Epithelial cell of proximal tubule (primary cell): Measurements from ENCODE around the gene PHF2. TPM values are rescaled to one million over a fixed set of nuclear protein-coding genes. Genes with fewer than 3 reads are reported as not detected.

Source experiments
- DNase-seq: peaks from one replicate; pipeline ENCODE4 v3.0.0-alpha.2; 2011; ENCODE audit warnings: low read depth
- H3K4me3 ChIP-seq: 2 replicates; pipeline ENCODE4 v1.5.1; 2011; ENCODE audit warnings: low read depth, mild to moderate bottlenecking, low read length
- total RNA-seq: library from RNA; depleted of rRNA; stranded (reverse); fragments of >200 nt; gene quantifications from 2 replicates; pipeline ENCODE4 v1.2.3, GENCODE V29; 2015
- TF ChIP-seq, protein P1 (sequence below): conservative IDR thresholded peaks from 2 replicates; pipeline ENCODE4 v1.5.1; 2012; ENCODE audit warnings: low read depth, mild to moderate bottlenecking, low read length

PHF2 gene
- total RNA-seq, 1 donor from 2014 or later, result 11.4 TPM

DNA sequence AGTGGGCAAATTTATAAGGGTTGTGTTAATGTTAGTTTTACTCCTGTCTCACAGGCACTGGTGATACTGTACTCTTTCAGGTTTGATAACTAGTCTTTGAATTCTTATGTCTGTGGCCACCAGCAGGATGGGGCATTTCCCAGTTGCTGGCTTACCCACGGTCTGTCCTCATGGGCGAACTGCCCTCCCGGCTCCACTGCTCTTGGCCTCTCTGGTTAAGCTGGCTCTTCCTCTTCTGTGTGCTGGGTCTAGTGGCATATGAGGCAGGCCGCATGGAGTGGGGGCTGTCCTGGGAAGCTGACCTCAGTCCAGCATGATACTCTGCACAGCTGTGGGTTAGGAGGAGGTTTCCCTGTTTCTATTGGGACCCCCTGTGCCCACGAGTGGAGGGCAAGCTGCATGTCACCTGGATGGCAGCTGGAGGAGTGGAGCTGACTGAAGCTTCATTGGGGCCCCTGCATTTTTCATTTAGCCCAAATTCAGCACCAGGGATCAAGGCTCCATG is 19.5 kb downstream of the PHF2 start:
- no peak for DNase-seq
- H3K4me3 ChIP-seq, result no peak overlapping the region
- TF ChIP-seq, protein P1, sequence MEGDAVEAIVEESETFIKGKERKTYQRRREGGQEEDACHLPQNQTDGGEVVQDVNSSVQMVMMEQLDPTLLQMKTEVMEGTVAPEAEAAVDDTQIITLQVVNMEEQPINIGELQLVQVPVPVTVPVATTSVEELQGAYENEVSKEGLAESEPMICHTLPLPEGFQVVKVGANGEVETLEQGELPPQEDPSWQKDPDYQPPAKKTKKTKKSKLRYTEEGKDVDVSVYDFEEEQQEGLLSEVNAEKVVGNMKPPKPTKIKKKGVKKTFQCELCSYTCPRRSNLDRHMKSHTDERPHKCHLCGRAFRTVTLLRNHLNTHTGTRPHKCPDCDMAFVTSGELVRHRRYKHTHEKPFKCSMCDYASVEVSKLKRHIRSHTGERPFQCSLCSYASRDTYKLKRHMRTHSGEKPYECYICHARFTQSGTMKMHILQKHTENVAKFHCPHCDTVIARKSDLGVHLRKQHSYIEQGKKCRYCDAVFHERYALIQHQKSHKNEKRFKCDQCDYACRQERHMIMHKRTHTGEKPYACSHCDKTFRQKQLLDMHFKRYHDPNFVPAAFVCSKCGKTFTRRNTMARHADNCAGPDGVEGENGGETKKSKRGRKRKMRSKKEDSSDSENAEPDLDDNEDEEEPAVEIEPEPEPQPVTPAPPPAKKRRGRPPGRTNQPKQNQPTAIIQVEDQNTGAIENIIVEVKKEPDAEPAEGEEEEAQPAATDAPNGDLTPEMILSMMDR, result no peak

DNA sequence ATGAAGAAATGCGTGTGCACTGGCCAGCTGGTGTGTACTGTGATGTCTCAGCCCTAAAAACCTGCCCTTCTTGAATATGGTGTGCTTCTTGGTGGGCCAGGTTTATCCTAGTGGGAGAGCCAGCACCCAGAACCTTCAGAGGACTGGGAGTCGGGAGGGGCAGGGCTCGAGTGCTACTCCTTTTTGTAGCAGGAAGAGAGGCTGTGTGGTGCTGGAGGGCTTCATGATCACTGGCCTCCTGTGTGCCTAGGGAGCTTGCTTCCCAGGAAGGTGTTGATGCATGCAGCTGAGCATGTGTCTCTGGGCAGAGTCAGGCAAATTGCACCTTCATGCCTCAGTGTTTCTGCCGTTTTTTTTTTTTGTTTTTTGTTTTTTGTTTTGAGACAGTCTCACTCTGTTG is 20.0 kb downstream of the PHF2 start:
- DNase-seq, result no peak
- TF ChIP-seq, protein P1, result no peak
- no peak overlapping the region for H3K4me3 ChIP-seq

DNA sequence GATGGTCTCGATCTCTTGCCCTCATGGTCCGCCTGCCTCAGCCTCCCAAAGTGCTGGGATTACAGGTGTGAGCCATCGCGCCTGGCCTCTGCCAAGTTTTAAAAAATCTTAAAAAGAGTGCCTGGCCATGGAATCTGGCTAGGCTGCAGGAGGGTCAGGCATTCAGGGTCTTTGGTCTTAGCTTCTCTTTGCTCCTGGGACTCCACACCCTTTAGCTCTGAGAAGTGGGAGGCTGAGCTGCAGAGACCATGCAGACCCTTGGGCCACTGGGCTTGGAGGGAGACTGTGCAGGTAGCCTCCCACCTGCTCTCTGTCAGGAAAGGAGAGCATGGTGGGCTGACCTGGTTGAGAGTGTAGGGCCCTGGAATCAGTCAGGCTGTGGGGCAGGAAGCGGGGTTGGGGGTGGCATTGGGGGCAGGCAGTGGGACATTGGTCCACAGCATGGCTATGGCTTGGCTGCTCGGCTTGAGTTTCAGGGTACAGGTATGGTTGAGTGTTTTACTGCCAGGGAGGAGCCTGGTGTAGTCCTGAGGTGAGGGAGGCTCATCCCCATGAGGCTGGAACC is 20.8 kb downstream of the PHF2 start:
- TF ChIP-seq, protein P1, result no peak
- no peak overlapping the region for H3K4me3 ChIP-seq
- DNase-seq, result no peak

DNA sequence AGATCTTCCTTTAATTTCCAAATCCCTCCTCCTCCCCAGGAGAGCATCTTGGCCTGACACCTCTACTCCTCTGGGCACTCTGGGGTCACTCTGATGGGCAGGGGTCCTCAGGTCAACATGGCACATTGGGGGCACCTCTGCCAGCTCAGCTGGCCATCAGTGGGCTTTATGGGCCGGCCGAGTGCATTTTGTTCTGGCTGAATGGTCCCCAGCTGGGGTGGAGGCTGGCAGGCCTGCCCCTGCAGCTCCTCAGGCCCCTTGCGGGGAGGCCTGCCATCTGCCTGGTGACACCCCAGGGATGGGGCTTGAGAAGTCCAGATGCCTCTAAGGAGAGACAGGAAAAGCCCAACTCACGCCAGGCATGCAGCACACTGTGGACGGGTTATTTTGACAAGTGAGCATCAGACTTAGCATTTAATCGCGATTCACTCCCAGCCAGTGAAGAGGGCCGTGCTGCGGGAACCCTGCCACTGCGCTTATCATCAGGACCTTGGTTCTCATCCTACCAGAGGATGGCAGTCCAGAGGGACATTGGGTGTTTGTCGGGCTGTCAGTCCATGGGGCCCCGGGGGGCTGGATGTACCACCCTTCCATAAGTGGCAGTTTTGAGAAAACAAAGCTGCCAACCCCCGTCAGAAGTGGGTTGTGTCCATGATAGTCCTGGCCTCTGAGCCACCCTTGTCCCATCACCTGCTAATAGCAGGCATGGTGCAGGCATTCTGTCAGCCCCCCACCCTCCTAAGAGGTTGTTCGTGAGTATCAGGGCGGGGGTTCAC is 21.7 kb downstream of the PHF2 start:
- DNase-seq, result no peak
- TF ChIP-seq, protein P1, result no peak
- H3K4me3 ChIP-seq, result no peak overlapping the region

DNA sequence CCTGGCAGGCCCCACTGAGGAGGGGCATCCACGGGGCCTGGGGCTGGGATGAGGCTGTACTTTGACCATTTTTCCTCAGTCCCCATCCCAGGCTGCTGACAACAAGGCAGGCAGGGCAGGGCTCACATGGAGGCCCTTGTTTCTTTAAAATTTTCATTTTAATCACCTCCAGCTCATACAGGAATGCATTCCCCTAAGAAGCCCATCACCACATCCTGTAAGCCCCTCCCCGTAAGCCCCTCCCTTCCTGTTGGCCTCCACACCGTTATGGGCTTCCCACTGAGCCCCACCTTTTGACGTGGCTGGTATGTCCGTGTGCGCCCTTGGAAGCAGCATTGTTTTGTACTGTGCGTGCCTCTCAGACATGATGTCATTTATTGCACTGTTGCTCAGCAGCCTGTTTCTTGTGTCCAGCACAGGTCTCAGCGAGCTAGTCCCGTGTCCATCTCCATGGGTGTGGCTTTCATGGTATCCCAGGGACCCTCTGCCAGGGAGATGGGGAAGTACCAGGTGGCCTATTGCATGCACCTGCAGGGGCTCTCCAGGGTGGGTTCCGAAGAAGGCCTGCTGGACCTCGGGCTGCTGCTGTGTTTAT is 22.4 kb downstream of the PHF2 start:
- TF ChIP-seq, protein P1, result no peak
- no peak overlapping the region for H3K4me3 ChIP-seq
- no peak for DNase-seq

DNA sequence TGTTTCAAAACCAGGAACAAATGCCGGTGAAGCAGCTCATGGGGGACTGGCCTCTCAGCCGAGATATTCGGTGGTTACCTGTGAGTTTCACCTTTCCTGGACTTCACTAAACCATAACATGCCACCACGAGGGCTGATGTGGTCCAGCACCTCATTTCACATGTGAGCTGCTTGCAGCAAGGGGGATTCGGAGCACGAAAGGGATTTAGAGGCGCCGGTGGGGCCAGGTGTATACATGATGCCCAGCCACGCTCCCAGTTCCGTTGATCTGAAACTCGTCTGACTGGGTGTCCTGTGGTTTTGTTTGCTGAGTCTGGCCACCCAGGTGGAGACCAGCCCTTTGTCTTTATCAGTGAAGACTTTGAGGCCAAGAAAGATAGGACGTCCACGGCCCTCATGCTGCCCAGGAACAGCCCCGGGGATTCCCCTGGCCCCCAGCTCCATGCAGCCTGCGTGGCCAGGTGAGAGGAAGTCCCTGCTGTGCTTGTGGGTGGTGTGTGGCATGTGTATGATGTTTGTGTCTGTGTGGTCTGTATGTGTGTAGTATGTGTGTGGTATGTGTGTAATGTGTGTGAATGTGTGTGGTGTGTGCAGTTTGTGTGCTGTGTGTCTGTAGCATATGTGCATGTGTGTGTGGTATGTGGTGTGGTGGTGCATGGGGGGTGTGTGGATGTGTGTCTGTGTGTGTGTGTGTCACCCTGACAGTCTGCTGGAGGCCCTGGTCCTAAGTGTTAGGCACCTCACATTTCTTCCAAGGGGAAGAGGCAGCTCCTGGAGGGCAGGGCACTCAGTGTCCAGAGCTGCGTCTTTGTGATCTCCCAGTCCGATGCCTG is 23.4 kb downstream of the PHF2 start:
- TF ChIP-seq, protein P1, result no peak

More for the DNA sequence above, 23.4 kb downstream of the PHF2 start:
- no peak for DNase-seq
- no peak overlapping the region for H3K4me3 ChIP-seq
